HG03521 (cell line): ENCODE results near the gene MCF2L.

Experiments used
- ATAC-seq: cut with Tn5 transposase; IDR thresholded peaks from one replicate; pipeline ENCODE4 v1.9.1; 2021; ENCODE audit warnings: mild to moderate bottlenecking, moderate library complexity; ENCODE audit not compliant: unreplicated experiment

The MCF2L gene

GRCh38 chr13:112961457-112962369, 7.3 kb upstream of the MCF2L start:
- no peak for ATAC-seq

- no peak for ATAC-seq
Measured at GRCh38 chr13:112962396-112962795, 6.6 kb upstream of the MCF2L start.

GRCh38 chr13:112962911-112963625, 5.9 kb upstream of the MCF2L start:
- ATAC-seq, result no peak

- no peak for ATAC-seq
Measured at GRCh38 chr13:112963641-112964040, 5.4 kb upstream of the MCF2L start.

- ATAC-seq, result no peak
Measured at GRCh38 chr13:112964971-112965492, 4.0 kb upstream of the MCF2L start.

GRCh38 chr13:112965573-112966115, 3.4 kb upstream of the MCF2L start:
- no peak for ATAC-seq

- no peak for ATAC-seq
Measured at GRCh38 chr13:112966776-112967175, 2.2 kb upstream of the MCF2L start.

- no peak for ATAC-seq
Measured at GRCh38 chr13:112967686-112968379, 1.2 kb upstream of the MCF2L start.

- ATAC-seq, result no peak
Measured at GRCh38 chr13:112968380-112968909, 569 bp upstream of the MCF2L start.

GRCh38 chr13:112969692-112970338, 801 bp downstream of the MCF2L start:
- ATAC-seq, result no peak

GRCh38 chr13:112970552-112971287, 1.7 kb downstream of the MCF2L start:
- ATAC-seq, result no peak

GRCh38 chr13:112971288-112971643, 2.3 kb downstream of the MCF2L start:
- no peak for ATAC-seq

GRCh38 chr13:112972258-112972657, 3.2 kb downstream of the MCF2L start:
- no peak for ATAC-seq

- ATAC-seq, result no peak
Measured at GRCh38 chr13:112972867-112973576, 4.0 kb downstream of the MCF2L start.

GRCh38 chr13:112973577-112973951, 4.5 kb downstream of the MCF2L start:
- ATAC-seq, result no peak

- ATAC-seq, result no peak
Measured at GRCh38 chr13:112974125-112974524, 5.1 kb downstream of the MCF2L start.

GRCh38 chr13:112974671-112975070, 5.7 kb downstream of the MCF2L start:
- no peak for ATAC-seq

GRCh38 chr13:112975401-112975939, 6.5 kb downstream of the MCF2L start:
- no peak for ATAC-seq

GRCh38 chr13:112976526-112976925, 7.5 kb downstream of the MCF2L start:
- ATAC-seq, result no peak
